ENCODE data around the gene RRBP1. TPM values are rescaled to one million over a fixed set of nuclear protein-coding genes. Genes with fewer than 3 reads are reported as not detected.

RRBP1 gene
- total RNA-seq, 1 donor from 2014 or later = 79.8 TPM

GRCh38 chr20:17640146-17640874 lies 41.7 kb downstream of the RRBP1 start:
- H3K27me3 ChIP-seq = no peaks in the 10 kb centered on the region
- no peak overlapping the region for H3K4me3 ChIP-seq
- no peaks in the 10 kb centered on the region for H3K9me3 ChIP-seq
- TF ChIP-seq POLR2A (IDR thresholded peaks at IDR 0.05) (no peak), CTCF (IDR thresholded peaks at IDR 0.05) (no peak), POLR2AphosphoS5 (IDR thresholded peaks at IDR 0.05; ENCODE audit: insufficient read depth in 1 of 2, low read depth in 1 of 2) (no peak)
- intact Hi-C loops (cut with DNase I) = no loop called here
- no peak overlapping the region for H3K27ac ChIP-seq
- H3K4me1 ChIP-seq = peaks cover 49% of the 10 kb centered on the region
- no peak for DNase-seq (ENCODE audit: extremely low spot score in 2 of 2)
- H3K36me3 ChIP-seq = peaks cover 0 to 26% of the 10 kb centered on the region in 2 donors

GRCh38 chr20:17638835-17639407 lies 43.1 kb downstream of the RRBP1 start:
- Histone ChIP-seq H3K9me3 (no peaks in the 10 kb centered on the region), H3K27ac (no peak overlapping the region), H3K27me3 (no peaks in the 10 kb centered on the region), H3K4me1 (peaks cover 58% of the 10 kb centered on the region), H3K36me3 (peaks cover 0 to 32% of the 10 kb centered on the region in 2 donors), H3K4me3 (no peak overlapping the region)
- TF ChIP-seq POLR2A (IDR thresholded peaks at IDR 0.05) = no peak
- no peak for TF ChIP-seq POLR2AphosphoS5 (IDR thresholded peaks at IDR 0.05; ENCODE audit: insufficient read depth in 1 of 2, low read depth in 1 of 2)
- no peak for TF ChIP-seq CTCF (IDR thresholded peaks at IDR 0.05)
- intact Hi-C loops (cut with DNase I) = no loop called here
- DNase-seq (ENCODE audit: extremely low spot score in 2 of 2) = no peak

GRCh38 chr20:17637985-17638640 lies 43.9 kb downstream of the RRBP1 start:
- Histone ChIP-seq H3K4me1 (peaks cover 58% of the 10 kb centered on the region), H3K9me3 (no peaks in the 10 kb centered on the region), H3K4me3 (no peak overlapping the region), H3K36me3 (peaks cover 0 to 40% of the 10 kb centered on the region in 2 donors), H3K27me3 (no peaks in the 10 kb centered on the region), H3K27ac (no peak overlapping the region)
- DNase-seq (ENCODE audit: extremely low spot score in 2 of 2) = no peak
- intact Hi-C loops (cut with DNase I) = no loop called here
- TF ChIP-seq POLR2A (IDR thresholded peaks at IDR 0.05) = no peak
- TF ChIP-seq POLR2AphosphoS5 (IDR thresholded peaks at IDR 0.05; ENCODE audit: insufficient read depth in 1 of 2, low read depth in 1 of 2) = no peak
- no peak for TF ChIP-seq CTCF (IDR thresholded peaks at IDR 0.05)

GRCh38 chr20:17637413-17637780 lies 44.6 kb downstream of the RRBP1 start:
- Histone ChIP-seq H3K4me1 (peaks cover 58% of the 10 kb centered on the region), H3K36me3 (peaks cover 0 to 45% of the 10 kb centered on the region in 2 donors), H3K27ac (peak overlapping the region; percentile 62), H3K9me3 (no peaks in the 10 kb centered on the region), H3K4me3 (no peak overlapping the region), H3K27me3 (no peaks in the 10 kb centered on the region)
- DNase-seq (ENCODE audit: extremely low spot score in 2 of 2) = no peak
- TF ChIP-seq POLR2AphosphoS5 (IDR thresholded peaks at IDR 0.05; ENCODE audit: insufficient read depth in 1 of 2, low read depth in 1 of 2) (no peak), CTCF (IDR thresholded peaks at IDR 0.05) (no peak), POLR2A (IDR thresholded peaks at IDR 0.05) (no peak)
- intact Hi-C loops (cut with DNase I) = no loop called here

Data from vagina (tissue), 2 donors.